Measurements from ENCODE around the gene NUDC. TPM values are rescaled to one million over a fixed set of nuclear protein-coding genes. Genes with fewer than 3 reads are reported as not detected.
"Not testable (repeated sequence)": the region's sequence is repeated elsewhere in the genome, so short reads cannot be mapped to it uniquely, and the experiment has no call there.

NUDC gene
- total RNA-seq, 1 experiment from 2014 or later, result 149 TPM

DNA sequence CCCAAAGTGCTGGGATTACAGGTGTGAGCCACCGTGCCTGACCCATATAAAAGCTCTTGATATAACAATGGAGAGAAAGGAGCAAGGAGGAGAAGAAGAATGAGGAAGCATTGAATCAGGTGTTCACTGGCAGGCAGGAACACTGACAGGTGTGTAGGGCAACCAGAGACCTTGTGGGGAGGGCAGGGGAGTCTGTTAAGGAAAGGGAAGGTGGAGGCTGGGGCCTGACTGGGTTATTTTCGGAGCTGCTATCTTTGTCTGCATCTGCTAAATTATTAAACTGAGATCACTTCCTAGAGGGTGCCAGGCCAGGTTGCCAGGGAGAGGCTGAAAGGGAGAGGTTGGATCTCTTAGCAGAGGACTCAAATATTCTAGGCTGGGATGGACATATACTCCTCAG lies 65.1 kb downstream of the NUDC start:
- ChIA-PET CTCF (no interaction called here), POLR2A (ENCODE audit: unreplicated experiment) (no interaction called here)
- peaks cover 14% of the 10 kb centered on the region for H3K4me1 ChIP-seq (ENCODE audit: insufficient read depth, low read length)
- BruUV-seq (replicated peaks), result no TSS peak
- no peaks in the 10 kb centered on the region for H4K20me1 ChIP-seq (ENCODE audit: low read length)
- no peak overlapping the region for H3K9ac ChIP-seq (ENCODE audit: low read length)
- H3K9me3 ChIP-seq (ENCODE audit: low read length), result no peaks in the 10 kb centered on the region
- no peak for ATAC-seq
- H3K4me3 ChIP-seq (ENCODE audit: low read length), result no peak overlapping the region
- DNase-seq, result peak; percentile 25
- no peaks in the 10 kb centered on the region for H3K36me3 ChIP-seq (ENCODE audit: low read depth, low read length)
- no peak overlapping the region for H2AFZ ChIP-seq (ENCODE audit: low read length)
- H3K9me2 ChIP-seq (replicated peaks; ENCODE audit: low read length), result no peaks in the 10 kb centered on the region
- TF ChIP-seq CTCF (conservative IDR thresholded peaks at IDR 0.05; ENCODE audit: low read depth, low read length) (no peak), EZH2 (IDR thresholded peaks at IDR 0.05; ENCODE audit: low read length, unreplicated experiment) (no peak), EZH2phosphoT487 (IDR thresholded peaks at IDR 0.05; ENCODE audit: borderline replicate concordance, low read length) (no peak)
- H3F3A ChIP-seq (ENCODE audit: low read length, unreplicated experiment), result peaks cover 4% of the 10 kb centered on the region
- H3K4me2 ChIP-seq (ENCODE audit: low read length), result no peak overlapping the region
- H3K27me3 ChIP-seq (ENCODE audit: low read length), result no peaks in the 10 kb centered on the region
- no peaks in the 10 kb centered on the region for H3K79me2 ChIP-seq (ENCODE audit: low read length)
- intact Hi-C loops (cut with micrococcal nuclease), result no loop called here
- no peak overlapping the region for H3K27ac ChIP-seq (ENCODE audit: low read length)

- H2AFZ ChIP-seq (ENCODE audit: low read length); H3K4me2 ChIP-seq (ENCODE audit: low read length); ATAC-seq; BruUV-seq (replicated peaks); H3K4me3 ChIP-seq (ENCODE audit: low read length); H3K36me3 ChIP-seq (ENCODE audit: low read depth, low read length); H3K9ac ChIP-seq (ENCODE audit: low read length); DNase-seq; H3K27me3 ChIP-seq (ENCODE audit: low read length); POLR2A ChIA-PET (ENCODE audit: unreplicated experiment); H3K9me3 ChIP-seq (ENCODE audit: low read length); H4K20me1 ChIP-seq (ENCODE audit: low read length); H3F3A ChIP-seq (ENCODE audit: low read length, unreplicated experiment); H3K9me2 ChIP-seq (replicated peaks; ENCODE audit: low read length); CTCF ChIA-PET: not testable (repeated sequence)
- peaks cover 28% of the 10 kb centered on the region for H3K4me1 ChIP-seq (ENCODE audit: insufficient read depth, low read length)
- H3K27ac ChIP-seq (ENCODE audit: low read length), result peak overlapping the region; percentile 98; the same call in 1 of the 2 replicates
- H3K79me2 ChIP-seq (ENCODE audit: low read length), result peaks cover 14% of the 10 kb centered on the region
- intact Hi-C loops (cut with micrococcal nuclease), result loop anchor here (1.0 to 2.0 kb wide), 2 partner anchors 22 to 67 kb away; no protein-coding TSS in a partner anchor
Observed at GRCh38 chr1:26989403-26990109, 68.0 kb downstream of the NUDC start.

DNA sequence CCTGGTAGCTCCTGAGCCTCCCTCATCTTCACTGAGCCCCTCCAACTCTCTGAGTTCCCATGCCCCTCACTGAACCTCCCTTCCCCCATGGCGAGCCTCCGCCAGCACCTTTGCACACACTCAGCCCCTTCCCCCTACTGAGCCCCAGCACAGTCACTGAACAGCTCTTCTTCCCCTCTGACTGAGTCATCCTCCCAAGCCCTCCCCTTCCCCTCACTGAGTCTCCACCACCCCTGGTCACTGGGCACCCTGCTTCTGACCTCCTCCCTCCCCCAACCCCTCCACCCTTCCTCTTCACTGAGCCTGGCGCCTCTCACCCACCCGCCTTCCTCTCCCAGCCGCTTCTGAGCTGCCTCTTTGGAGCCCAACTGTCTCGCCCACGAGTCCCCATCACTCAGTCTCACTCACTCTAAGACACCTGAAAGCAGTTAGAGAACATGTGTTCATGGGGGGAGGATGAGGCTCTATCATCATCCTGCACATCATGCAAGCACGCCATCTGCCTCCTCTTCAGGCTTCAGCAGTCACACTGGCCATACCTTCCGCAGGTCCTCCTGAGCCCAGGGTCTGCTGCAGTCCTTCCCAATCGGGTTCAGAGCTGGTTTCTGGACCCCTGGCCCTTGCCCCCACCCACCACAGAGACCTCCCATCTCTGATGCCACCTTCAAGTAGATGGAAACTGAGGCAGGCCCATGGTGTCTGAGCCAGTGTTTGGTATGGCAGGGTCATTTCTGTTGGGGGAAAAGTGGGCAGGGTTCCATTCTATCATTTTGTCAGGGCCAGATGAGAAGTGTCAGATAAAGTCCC lies 70.0 kb downstream of the NUDC start:
- DNase-seq, result peak; percentile 90
- BruUV-seq (replicated peaks), result no TSS peak
- H3F3A ChIP-seq (ENCODE audit: low read length, unreplicated experiment), result peaks cover 6% of the 10 kb centered on the region
- H3K27ac ChIP-seq (ENCODE audit: low read length), result peak overlapping the region; percentile 98
- peak overlapping the region; percentile 58 for H2AFZ ChIP-seq (ENCODE audit: low read length)
- H3K4me3 ChIP-seq (ENCODE audit: low read length), result peak overlapping the region; percentile 43
- peak; percentile 59 for ATAC-seq
- peaks cover 34% of the 10 kb centered on the region for H3K79me2 ChIP-seq (ENCODE audit: low read length)
- POLR2A ChIA-PET (ENCODE audit: unreplicated experiment), result no interaction called here
- H3K36me3 ChIP-seq (ENCODE audit: low read depth, low read length), result peaks cover 10% of the 10 kb centered on the region
- CTCF ChIA-PET, result interaction anchor here (0.6 to 0.7 kb wide), 2 partner anchors 27 to 379 kb away, joined by 3 to 13 read pairs; no protein-coding TSS in a partner anchor
- no peaks in the 10 kb centered on the region for H3K9me3 ChIP-seq (ENCODE audit: low read length)
- intact Hi-C loops (cut with micrococcal nuclease), result loop anchor here (2.0 kb wide), 1 partner anchor 69 kb away; no protein-coding TSS in a partner anchor
- no peaks in the 10 kb centered on the region for H3K9me2 ChIP-seq (replicated peaks; ENCODE audit: low read length)
- H4K20me1 ChIP-seq (ENCODE audit: low read length), result peaks cover 22% of the 10 kb centered on the region
- TF ChIP-seq CTCF (conservative IDR thresholded peaks at IDR 0.05; ENCODE audit: low read depth, low read length) (0 out of 2 replicates have a peak, but pooled peaks have one; percentile 25), EZH2phosphoT487 (IDR thresholded peaks at IDR 0.05; ENCODE audit: borderline replicate concordance, low read length) (no peak)
- peaks cover 37% of the 10 kb centered on the region for H3K4me1 ChIP-seq (ENCODE audit: insufficient read depth, low read length)
- H3K4me2 ChIP-seq (ENCODE audit: low read length), result peak overlapping the region; percentile 81
- peak overlapping the region; percentile 85 for H3K9ac ChIP-seq (ENCODE audit: low read length)
- no peaks in the 10 kb centered on the region for H3K27me3 ChIP-seq (ENCODE audit: low read length)
